ENCODE data around the gene KRTAP19-8.

Gene KRTAP19-8

DNA sequence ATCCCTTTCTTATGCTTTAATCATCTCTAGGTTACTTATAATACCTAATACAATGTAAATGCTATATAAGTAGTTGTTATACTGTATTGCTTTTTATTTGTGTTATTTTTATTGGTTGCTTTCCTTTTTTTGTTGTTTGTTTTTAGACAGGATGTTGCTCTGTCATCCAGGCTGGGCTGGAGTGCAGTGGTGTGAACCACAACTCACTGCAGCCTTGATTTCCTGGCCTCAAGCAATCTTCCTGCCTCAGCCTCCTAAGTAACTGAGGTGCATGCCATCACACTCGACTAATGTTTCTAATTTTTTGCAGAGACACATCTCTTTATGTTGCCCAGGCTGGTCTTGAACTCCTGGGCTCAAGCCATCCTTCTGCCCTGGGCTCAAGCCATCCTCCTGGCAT, 26.9 kb downstream of the KRTAP19-8 start:
- DNase-seq = no peak

DNA sequence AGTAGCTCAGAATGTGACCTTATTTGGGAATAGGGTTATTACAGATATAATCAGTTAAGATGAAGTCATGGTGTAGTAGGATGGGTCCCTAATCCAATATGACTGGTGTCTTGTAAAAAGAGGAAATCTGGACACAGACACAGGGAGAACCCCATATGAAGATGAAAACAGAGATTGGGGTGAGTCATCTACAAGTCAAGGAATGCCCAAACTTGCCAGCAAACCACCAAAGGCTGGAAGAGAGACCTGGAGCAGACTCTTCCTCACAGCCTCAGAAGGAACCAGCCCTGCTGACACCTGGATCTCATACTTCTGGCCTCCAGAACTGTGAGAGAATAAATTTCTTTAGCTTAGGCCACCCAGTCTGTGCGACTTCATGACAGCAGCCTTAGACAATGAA, 29.9 kb downstream of the KRTAP19-8 start:
- no peak for DNase-seq

DNA sequence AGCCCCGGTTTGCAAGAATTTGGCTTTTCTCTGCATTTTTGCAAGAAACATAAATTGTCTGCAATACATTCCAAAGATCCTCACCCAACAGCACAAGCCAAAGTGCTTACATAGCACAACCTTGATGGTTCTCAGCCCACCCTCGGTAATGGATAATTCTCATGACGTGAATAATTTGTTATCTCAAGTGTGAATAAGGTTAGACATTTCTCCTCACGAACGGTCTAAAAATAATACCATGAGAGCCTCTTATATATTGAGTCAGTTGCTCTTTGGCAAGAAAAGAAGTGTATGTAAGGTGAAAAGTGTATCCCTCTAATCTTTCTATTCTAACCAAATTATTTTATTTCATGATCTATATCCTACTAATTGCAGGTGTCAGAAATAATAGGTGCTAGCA, 33.3 kb downstream of the KRTAP19-8 start:
- no peak for DNase-seq

DNA sequence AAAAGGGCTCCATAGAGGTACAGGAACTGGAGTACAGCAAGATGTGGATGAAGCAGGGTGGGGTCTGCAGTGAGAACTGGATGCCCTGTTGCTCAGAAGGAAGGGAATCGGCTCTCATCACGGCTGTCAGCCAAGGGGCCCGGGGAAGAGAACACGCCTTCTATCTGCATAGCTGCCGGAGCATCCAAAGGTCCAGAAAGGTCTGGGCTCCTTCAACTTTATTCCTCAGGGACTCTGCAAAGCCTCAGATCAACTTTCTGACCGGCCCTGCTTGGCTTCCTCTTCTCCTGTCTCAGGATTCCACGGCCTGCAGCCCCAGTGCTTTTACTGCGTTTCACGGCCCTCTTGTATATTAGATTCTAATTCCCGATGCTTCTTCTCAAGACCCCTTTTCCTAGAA, 34.8 kb downstream of the KRTAP19-8 start:
- DNase-seq = no peak

DNA sequence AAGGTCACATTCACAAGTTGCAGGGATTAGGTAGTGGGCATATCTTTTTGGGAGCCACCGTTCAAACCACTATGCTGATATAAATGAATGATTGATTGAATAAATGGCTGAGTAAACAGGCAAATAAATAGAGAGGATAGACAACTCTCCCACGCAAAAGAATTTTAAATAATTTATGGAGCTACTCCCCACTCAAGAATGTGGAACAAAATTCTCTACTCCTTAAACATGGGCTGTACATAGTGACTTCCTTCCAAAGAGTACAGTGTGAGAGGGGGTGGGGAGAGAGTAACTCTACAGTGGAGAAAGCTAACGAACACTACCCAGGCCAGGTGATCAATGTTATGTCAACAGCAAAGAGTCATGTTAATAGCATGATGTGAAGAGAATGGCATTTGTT, 40.7 kb downstream of the KRTAP19-8 start:
- DNase-seq = no peak

DNA sequence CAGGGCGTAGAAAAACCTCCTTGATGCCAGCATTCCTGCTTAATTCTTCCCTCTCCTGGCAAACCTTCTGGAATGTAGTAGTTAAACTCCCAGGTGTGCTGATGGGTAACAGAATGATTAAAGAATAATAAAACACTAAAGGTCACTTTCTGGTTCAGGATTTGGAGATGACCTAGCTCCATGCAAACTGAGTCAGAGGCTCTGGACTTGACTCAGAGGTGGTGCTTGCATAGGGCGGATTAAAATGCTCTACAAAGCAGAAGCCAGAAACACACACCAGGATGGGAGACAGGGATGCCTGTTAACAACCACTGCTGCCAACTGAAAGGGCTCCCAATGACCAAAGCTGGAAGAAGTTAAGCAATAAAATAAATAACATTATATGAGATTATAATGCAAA, 41.5 kb downstream of the KRTAP19-8 start:
- DNase-seq = no peak

GRCh38 chr21:30994932-30995331, 43.3 kb downstream of the KRTAP19-8 start:
- no peak for DNase-seq

GRCh38 chr21:30990514-30991262, 47.6 kb downstream of the KRTAP19-8 start:
- no peak for DNase-seq

- no peak for DNase-seq
Measured at GRCh38 chr21:30988706-30989105, 49.6 kb downstream of the KRTAP19-8 start.
